Stomach (tissue), 4 donors: ENCODE measurements around the gene SLC29A2.
"Not testable (repeated sequence)": the region's sequence is repeated elsewhere in the genome, so short reads cannot be mapped to it uniquely, and the experiment has no call there.

Experiments
- CTCF ChIP-seq, 7 experiments: fragments of 450-650 bp in 4 of 7; fragments of 200-600 bp in 3 of 7; sonication (generic) in 3 of 7; IDR thresholded peaks; one replicate each; pipeline ENCODE4 v1.5.1; 2016 to 2019; ENCODE audit warnings: antibody characterized with exemption in 7 of 7, control low read depth in 2 of 7, mild to moderate bottlenecking in 1 of 7
- EP300 ChIP-seq: sonication (generic); formaldehyde crosslinking; IDR thresholded peaks from one replicate; pipeline ENCODE4 v1.6.1; 2017; ENCODE audit warnings: antibody characterized with exemption
- POLR2A ChIP-seq, 4 donors: fragments of 450-650 bp; IDR thresholded peaks; one replicate each; pipeline ENCODE4 v1.6.1; 2016; ENCODE audit warnings: antibody characterized with exemption in 4 of 4, control low read depth in 2 of 4, mild to moderate bottlenecking in 1 of 4, moderate library complexity in 1 of 4
- POLR2AphosphoS5 ChIP-seq, 3 donors: sonication (generic); formaldehyde crosslinking; IDR thresholded peaks; one replicate each; pipeline ENCODE4 v1.6.1; 2016; ENCODE audit warnings: antibody characterized with exemption in 3 of 3

GRCh38 chr11:66350560-66351235, 20.9 kb downstream of the SLC29A2 start:
- not testable (repeated sequence) for TF ChIP-seq POLR2A (IDR thresholded peaks at IDR 0.05); POLR2AphosphoS5 (IDR thresholded peaks at IDR 0.05); CTCF (IDR thresholded peaks at IDR 0.05); EP300
